ENCODE results near the gene PRDM12. TPM values are rescaled to one million over a fixed set of nuclear protein-coding genes. Genes with fewer than 3 reads are reported as not detected.

Gene PRDM12
- polyA plus RNA-seq, 4 donors = not detected

DNA sequence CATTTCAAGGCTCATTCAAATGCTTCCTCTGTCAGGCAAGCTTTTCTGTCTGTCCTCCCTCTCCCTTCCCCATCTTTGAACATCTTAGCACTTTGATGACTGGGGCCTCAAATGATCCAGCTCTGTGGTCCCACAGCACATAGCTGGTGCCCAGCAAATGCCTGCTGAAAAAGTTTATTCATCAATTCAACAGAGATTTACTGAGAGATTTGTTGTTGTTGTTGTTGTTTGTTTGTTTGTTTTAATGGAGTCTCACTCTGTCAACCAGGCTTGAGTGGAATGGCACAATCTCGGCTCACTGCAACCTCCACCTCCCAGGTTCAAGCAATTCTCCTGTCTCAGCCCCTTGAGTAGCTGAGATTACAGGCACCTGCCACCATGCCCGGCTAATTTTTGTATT is 23.2 kb downstream of the PRDM12 start:
- no peak for DNase-seq (ENCODE audit: low read depth in 4 of 4, low spot score in 3 of 4)

DNA sequence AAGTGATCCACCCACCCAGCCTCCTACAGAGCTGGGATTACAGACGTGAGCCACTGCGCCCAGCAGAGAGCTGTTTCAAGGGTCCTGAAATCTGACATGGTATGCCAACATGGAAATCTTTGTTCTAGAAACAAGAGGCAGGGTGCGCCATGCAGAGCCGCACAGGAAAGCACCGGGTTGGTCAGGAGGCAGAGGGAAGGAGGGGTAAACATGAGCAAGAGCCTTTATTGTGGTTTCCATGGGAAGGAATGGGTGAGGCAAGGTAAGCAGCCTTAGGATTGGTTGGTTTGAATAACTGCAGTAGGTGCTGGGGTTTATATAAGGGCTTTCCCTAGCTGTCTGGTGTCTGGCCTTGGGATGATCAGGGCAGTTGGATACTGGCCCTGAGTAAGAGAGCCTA is 23.7 kb downstream of the PRDM12 start:
- no peak for DNase-seq (ENCODE audit: low read depth in 4 of 4, low spot score in 3 of 4)

DNA sequence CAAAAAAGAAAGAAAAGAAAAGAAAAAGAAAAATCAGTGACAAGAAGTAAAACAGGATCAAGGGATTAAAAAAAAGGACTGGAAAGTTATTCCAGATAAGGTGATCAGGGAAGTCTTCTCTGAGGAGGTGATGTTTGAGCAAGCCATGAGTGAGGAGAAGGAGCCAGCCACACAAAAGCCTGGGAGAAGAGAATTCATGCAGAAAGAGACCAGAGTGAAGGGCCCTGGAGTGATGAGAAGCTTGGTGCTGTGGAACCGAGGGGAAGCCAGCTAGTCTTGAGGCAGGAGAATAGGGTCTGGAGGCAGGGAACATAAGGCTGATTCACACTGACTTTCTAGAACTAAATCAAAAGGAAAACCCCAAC is 25.2 kb downstream of the PRDM12 start:
- no peak for DNase-seq (ENCODE audit: low read depth in 4 of 4, low spot score in 3 of 4)

GRCh38 chr9:130689937-130690700 is 25.7 kb downstream of the PRDM12 start:
- DNase-seq (ENCODE audit: low read depth in 4 of 4, low spot score in 3 of 4) = peak in 1 of 4 donors; percentile 73

GRCh38 chr9:130692321-130692720 is 27.9 kb downstream of the PRDM12 start:
- no peak for DNase-seq (ENCODE audit: low read depth in 4 of 4, low spot score in 3 of 4)

DNA sequence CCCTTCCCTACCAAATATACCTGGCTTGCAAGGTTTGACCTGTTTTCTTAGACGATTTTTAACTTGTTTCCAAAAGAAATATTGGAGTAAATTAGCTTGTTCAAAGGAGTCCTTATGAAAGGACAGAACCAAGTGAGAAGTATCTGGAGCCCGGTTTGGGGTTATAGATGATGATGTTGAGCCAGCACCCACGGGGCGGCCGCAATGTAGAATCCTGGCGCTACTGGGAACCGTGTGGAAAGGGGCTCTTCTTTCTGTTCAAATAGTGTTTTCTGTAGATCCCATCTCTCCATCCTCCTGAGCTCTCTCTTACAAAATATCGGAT is 28.7 kb downstream of the PRDM12 start:
- DNase-seq (ENCODE audit: low read depth in 4 of 4, low spot score in 3 of 4) = no peak

- peak; percentile 88 to 96 (median 94) for DNase-seq (ENCODE audit: low read depth in 4 of 4, low spot score in 3 of 4)
Measured at GRCh38 chr9:130693426-130694191, 29.2 kb downstream of the PRDM12 start, which contains the start of gene EXOSC2. TSS of gene EXOSC2 (plus strand) at chr9:130693780. CDS start at chr9:130693792, 12 bp downstream.

DNA sequence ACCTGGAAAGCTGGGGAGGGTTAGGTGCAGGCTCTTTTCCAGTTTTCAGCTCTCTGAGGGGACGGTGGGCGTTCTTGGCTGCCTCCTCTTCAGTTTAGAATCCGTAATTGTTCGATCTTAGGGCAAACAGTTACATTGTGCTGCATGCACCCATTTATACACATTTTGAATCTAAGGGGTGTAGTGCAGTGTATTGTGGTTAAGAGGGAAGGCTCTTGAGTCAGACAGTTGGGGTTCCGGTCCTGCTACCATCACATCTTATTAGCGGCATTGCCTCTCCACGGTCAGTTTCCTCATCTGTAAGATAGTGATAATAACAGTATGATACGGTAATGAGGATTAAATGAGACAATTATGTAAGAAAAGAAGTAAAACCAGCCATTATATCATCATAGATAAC is 29.8 kb downstream of the PRDM12 start:
- no peak for DNase-seq (ENCODE audit: low read depth in 4 of 4, low spot score in 3 of 4)

GRCh38 chr9:130696139-130696650 is 31.8 kb downstream of the PRDM12 start:
- DNase-seq (ENCODE audit: low read depth in 4 of 4, low spot score in 3 of 4) = no peak

DNA sequence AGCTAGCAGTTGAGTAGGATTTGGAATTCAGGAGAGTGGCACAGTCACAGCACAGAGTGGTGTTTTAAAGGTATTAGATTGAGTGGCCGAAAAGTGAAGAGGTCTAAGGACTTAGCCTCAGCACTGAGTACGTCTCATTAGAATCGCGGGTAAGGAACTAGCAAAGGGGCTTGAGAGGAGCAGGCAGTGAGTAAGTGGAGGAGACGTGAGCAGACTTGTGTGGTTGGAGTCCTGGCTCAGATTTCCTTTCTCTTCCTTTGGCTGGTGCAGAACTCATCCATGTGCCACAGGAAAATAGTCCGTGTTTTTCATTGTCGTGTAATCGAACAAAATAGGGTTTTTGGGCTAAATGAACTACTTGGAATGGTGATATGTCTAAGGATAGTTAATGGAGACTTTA is 32.6 kb downstream of the PRDM12 start:
- no peak for DNase-seq (ENCODE audit: low read depth in 4 of 4, low spot score in 3 of 4)

DNA sequence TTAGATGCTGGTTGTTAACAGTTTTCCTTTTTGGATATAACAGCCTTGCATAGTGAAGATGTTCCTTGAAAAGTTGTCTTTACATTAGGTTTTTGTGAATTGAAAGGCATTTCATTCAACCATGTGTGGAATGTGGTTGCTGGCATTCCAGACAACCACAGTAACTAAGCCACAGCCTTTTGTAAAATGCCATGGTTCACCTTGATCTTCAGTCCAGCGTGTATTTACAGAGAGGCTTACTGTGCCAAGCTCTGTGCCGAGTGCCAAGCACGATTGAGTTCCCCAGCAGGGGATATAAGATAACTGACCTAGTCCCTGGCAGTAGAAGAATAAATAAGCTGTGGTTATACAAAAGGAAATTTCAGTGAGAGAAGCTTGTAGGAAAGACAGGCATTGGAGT is 34.1 kb downstream of the PRDM12 start:
- DNase-seq (ENCODE audit: low read depth in 4 of 4, low spot score in 3 of 4) = no peak

GRCh38 chr9:130699047-130699446 is 34.7 kb downstream of the PRDM12 start:
- DNase-seq (ENCODE audit: low read depth in 4 of 4, low spot score in 3 of 4) = no peak

DNA sequence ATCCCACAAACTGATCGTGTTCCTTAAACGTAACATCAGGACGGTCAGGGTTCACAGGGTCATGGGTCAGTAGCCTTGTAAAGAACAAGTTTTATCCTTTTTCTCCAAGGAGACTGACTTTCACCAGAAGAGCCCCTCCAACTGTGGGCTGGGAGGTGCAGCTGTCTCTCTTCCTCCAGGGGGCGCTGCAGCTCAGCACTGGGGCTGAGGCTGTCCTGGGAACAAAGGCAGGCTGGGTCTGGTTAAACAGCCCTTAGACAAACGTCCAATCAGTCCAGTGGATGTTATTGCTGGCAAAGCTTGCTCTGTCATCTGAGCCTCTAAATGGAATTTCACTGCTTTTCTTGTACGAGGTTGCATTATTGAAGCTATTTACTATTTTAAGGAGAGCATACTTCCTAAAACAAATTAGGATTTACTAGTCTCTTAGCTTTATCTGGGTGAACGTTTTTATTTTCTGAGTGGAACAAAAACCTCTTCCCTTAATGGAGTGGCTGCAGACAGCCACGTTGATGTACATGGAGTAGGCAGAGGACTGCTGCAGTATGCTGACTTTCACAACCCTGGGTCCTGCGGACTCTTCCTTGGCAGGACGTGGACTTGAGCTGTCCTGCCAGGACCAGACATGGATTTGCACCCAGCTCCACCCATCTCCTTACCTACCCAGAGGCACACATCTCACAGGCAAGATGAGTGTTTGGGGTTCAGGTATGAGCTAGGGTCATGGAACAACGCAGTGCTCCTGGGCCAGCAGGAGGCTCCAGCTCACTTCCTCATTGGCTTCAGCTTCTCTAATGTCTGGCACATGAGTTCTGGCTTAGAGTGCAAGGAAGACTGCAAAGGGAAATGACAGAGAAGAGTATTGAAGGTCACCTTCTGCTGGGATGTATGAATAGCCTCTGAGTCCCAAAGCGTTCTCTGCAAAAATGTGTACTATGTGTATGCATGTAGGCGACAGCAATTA is 36.9 kb downstream of the PRDM12 start:
- peak in 1 of 4 donors; percentile 58 for DNase-seq (ENCODE audit: low read depth in 4 of 4, low spot score in 3 of 4)

DNA sequence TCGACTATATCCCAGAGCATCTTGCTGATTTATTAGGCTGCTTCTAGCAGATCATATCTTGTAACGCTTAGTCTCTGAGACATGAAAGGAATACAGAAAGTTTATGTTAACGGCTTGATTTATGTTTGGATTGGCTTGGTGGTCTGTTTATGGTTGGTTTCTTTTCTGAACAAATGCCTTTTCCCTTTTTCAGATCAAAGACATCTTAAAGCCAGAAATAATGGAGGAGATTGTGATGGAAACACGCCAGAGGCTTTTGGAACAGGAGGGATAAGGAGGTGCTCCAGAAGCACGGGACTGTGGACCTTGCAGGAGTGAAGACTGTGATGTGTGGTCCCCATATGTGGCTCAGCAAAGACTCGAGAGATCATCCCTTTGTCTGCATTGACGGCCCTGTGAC is 39.1 kb downstream of the PRDM12 start:
- DNase-seq (ENCODE audit: low read depth in 4 of 4, low spot score in 3 of 4) = no peak

GRCh38 chr9:130707225-130707976 is 43.0 kb downstream of the PRDM12 start:
- no peak for DNase-seq (ENCODE audit: low read depth in 4 of 4, low spot score in 3 of 4)

DNA sequence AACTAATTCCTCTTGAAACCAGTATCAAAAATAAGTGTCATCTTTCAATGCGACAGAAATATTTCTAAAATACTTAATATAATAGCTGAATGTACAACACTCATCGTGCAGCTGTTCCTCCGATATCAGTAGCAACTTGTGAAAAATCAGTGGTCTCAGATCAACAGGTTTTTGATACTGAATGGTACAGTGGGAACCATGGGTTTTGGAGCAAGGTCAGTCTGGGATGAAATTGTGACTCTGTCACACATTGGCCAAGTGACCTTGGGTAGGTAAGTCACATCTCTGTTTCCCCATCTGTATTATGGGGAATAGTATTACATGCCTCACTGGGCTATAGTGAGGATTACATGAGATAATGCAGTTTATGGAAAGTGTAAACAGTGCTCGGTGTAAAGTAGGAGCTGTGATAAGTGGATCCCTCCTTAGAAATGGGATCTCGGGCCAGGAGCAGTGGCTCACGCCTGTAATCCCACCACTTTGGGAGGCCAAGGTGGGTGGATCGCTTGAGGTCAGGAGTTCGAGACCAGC is 46.5 kb downstream of the PRDM12 start:
- no peak for DNase-seq (ENCODE audit: low read depth in 4 of 4, low spot score in 3 of 4)

DNA sequence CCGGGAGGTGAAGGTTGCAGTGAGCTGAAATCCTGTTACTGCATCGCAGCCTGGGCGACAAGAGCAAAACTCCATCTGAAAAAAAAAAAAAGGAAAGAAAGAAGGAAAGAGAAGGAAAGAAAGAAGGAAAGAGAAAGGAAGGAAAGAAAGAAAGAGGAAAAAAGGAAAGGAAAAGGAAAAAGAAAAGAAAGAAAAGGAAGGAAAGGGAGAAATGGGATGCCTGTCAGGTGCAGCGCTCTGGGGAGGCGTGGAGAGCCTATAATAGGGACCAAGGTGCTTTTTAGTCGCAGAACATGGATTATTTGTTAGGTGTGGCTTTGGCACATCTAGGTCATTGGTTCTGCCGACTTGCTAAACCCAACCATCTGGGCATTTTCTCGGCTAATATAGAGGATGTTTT is 47.1 kb downstream of the PRDM12 start:
- no peak for DNase-seq (ENCODE audit: low read depth in 4 of 4, low spot score in 3 of 4)

DNA sequence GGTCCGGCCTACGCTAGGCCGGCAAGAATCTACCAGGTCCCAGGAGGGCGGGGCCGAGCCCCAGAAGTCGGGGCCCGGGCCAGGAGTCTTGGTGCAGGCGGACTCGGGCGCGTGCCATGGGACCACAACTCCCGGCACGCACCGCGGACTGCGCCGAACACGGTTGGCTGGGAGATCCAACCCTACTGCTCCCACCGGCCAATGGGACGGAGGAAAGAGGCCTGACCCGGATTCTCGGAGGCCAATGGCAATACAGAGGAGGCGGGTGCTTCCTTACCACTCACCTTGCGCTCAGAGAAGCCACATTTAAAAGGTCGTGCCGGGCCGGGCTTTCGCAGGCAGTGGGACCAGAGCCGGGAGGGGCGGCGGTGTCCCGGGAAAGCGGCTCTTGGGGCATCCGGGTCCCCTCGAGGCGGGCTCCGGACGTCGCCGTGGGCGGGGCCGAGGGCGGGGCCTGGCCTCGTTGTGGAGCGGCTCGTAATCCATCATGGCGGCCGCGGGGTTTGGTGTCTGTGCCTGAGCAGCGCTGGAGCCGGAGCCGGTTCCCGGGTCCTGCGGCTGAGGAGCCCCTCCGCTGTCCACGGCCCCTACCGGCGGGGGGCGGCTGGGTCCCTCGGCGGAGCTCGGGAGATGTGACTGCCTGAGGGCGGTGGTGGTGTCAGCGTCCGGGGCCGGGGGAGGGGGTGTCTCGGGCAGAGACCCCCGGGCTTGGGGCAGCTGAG is 48.3 kb downstream of the PRDM12 start:
- DNase-seq (ENCODE audit: low read depth in 4 of 4, low spot score in 3 of 4) = peak; percentile 92 to 96 (median 92)

DNA sequence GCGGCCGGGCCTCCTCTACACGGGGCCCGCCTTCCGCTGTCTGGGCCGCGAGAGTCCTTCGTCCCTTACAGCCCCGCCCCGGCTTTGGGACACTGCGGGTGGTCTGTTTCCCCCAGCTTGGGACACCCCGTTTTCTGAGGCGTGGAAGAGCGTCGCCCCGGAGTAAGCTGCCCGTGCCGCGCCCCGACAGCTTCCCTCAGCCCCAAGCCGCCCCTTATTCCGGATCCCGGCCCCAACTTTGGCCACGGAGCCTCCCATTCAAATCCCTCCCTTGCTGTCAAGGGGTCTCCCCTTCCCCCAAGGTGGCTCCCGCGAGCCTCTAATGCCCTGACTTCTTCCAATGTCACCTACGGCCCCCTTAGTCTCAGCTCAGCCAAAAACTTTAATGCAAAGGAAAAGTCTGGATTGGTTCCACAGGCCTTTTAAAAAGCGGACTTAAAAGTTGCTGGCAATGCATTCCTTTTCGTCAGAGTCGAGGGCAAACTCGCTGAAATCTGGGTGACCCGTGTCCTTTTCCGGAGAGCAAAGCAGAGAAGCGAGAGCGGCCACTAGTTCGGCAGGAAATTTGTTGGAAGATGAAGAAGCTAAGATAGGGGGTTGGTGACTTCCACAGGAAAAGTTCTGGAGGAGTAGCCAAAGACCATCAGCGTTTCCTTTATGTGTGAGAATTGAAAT is 49.0 kb downstream of the PRDM12 start:
- DNase-seq (ENCODE audit: low read depth in 4 of 4, low spot score in 3 of 4) = no peak

Measured in left renal pelvis (tissue), 4 donors.